ENCODE data around the gene ATP5F1B.

DNA sequence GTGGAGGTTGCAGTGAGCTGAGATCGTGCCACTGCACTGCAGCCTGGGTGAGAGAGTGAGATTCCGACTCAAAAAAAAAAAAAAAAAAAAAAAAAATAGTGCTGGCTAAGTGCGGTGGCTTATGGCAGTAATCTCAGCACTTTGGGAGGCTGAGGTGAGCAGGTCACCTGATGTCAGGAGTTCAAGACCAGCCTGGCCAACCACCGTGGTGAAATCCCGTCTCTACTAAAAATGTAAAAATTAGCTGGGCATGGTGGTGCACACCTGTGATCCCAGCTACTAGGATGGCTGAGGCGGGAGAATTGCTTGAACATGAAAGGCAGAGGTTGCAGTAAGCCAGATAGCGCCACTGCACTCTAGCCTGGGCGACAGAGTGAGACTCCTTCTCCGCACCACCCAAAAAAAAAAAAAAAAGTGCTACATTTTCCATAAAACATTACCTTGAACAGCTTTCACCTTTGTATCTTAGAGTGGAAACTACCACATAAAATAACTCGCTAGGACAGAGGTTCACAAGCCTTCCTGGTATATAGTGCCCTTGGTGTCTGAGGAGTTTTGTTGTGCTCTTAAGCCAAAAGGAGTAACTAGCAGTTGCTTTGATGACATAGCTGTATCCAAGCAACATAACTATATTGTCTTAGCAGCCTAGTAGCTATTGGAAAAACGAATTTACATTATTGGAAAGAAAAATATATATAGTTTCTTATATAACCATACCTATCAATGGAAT lies 31.2 kb upstream of the ATP5F1B start:
- TF ChIP-seq, protein P1, sequence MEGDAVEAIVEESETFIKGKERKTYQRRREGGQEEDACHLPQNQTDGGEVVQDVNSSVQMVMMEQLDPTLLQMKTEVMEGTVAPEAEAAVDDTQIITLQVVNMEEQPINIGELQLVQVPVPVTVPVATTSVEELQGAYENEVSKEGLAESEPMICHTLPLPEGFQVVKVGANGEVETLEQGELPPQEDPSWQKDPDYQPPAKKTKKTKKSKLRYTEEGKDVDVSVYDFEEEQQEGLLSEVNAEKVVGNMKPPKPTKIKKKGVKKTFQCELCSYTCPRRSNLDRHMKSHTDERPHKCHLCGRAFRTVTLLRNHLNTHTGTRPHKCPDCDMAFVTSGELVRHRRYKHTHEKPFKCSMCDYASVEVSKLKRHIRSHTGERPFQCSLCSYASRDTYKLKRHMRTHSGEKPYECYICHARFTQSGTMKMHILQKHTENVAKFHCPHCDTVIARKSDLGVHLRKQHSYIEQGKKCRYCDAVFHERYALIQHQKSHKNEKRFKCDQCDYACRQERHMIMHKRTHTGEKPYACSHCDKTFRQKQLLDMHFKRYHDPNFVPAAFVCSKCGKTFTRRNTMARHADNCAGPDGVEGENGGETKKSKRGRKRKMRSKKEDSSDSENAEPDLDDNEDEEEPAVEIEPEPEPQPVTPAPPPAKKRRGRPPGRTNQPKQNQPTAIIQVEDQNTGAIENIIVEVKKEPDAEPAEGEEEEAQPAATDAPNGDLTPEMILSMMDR (IDR thresholded peaks at IDR 0.05): no peak
- no peak for TF ChIP-seq POLR2A (IDR thresholded peaks at IDR 0.05)
- TF ChIP-seq EP300 (IDR thresholded peaks at IDR 0.05): no peak

All from tibial nerve (tissue), 4 donors.